Stimulated activated naive CD8-positive, alpha-beta T cell treated with anti-CD3 and anti-CD28 coated beads, Interleukin-15, Interleukin-2, amounts not matched to agents 100 U/mL and 50 U/mL, for 24 hours (primary cell): Measurements from ENCODE around the gene A3GALT2.
"Not testable (repeated sequence)": the region's sequence is repeated elsewhere in the genome, so short reads cannot be mapped to it uniquely, and the experiment has no call there.

Experiments
- ATAC-seq: fragments of 150-1000 bp; cut with Tn5 transposase; one replicate; pipeline ENCODE4 v1.10.0; 2021
- DNase-seq: peaks from one replicate; pipeline ENCODE4 v3.0.0; 2021

The A3GALT2 gene

DNA sequence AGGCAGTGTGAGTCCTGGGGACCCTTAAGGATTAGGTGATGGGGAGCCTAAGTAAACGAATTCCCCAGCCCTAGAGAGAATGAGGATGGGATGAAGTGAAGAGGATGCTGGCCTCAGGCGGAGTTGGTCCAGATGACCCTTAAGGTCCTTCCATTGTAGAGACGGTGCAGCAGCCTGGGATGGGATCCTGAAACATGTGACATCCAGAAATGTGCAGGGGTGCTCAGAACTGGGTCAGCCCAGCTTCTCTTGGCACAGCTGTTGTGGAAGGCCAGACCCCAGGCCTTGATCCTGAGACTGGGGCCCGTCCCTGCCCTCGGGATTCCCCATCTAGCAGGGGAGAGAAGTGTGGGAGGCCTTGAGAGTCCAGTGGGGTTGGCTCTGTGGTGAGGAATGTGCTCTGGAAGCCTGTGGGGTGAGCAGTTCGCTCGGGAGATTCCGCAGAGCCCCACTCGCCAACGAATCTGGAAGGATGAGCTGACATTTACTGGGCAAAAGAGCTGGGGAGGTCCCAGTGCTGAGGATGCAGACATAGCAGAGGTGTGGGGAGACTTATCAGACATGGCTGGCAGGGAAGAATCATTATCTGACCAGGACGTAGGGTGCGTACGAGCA, 28.1 kb downstream of the A3GALT2 start:
- DNase-seq (no peak), ATAC-seq (no peak)

DNA sequence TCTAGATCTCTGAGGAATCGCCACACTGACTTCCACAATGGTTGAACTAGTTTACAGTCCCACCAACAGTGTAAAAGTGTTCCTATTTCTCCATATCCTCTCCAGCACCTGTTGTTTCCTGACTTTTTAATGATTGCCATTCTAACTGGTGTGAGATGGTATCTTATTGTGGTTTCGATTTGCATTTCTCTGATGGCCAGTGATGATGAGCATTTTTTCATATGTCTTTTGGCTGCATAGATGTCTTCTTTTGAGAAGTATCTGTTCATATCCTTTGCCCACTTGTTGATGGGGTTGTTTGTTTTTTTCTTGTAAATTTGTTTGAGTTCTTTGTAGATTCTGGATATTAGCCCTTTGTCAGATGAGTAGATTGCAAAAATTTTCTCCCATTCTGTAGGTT, 30.3 kb downstream of the A3GALT2 start:
- ATAC-seq, DNase-seq: not testable (repeated sequence)

DNA sequence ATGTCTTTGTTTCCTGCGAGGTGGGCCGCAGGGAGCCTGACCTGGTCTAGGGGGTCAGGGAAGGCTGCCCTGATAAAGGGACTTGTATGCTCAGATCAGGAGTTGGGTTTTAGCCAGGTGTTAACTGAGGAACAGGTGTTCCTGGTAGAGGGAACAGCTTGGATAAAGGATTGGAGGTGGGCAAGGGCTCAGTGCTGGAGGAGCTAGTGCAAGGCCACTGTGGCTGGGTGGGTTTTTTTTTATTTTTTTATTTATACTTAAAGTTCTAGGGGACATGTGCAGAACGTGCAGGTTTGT, 31.1 kb downstream of the A3GALT2 start:
- ATAC-seq (no peak), DNase-seq (no peak)

DNA sequence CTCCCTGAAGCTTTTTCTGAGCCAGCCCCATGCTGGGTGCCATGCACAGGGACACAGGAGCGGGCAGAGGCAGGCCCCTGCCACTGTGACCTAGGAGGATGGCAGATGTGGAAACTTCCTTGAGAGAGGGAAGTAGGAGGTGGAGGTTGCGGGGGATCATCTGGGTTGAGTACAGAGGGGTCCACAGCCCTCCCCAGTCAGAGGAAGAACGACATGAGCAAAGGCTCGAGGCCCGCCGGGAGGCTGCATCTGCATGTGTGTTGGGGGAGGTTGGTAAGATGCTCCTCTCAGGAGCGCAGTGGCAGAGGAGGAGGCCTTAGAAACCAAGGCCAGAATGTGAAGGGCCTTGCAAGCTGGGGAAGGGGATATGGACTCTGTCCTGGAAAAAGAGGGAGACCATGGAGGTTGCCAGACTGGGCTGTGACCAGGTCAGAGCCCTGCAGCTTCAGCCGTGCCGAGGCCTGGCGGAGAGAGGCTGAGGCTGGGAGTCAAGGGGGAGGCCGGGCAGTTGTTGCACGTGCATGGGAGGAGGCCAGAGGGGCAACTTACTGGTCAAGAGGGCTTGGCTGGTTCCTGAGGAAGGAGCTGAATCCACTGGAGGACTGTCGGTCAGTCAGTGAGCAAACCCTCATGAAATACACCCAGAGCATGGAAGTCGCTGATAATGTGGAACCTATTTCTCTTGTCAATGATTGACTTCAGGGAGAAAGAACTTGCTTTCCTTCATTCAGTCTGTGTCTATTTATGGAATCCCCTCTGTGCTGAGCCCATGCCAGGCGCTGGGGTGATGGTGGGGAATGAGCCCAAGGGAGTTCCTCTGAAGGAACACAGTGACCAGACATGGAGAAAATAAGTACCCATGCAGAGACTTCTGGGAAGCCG, 31.7 kb downstream of the A3GALT2 start:
- ATAC-seq: no peak

DNA sequence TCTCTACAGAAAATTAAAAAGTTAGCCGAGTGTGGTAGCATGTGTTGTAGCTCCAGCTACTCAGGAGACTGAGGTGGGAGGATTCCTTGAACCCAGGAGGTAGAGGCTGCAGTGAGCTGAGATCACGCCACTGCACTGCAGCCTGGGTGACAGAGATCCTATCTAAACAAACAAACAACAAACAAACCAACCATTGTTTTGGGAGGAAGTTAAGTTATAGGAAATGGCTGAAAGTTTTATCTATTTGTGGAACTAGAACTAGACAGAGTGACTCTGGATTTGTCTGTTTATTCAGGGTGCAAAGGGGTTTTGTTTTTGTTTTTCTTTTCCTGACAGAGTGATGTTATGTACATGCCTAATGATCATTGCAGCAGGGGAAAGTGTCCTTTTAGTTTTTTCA, 33.6 kb downstream of the A3GALT2 start:
- ATAC-seq (no peak), DNase-seq (no peak)

More for the DNA sequence above, 31.7 kb downstream of the A3GALT2 start:
- no peak for DNase-seq

DNA sequence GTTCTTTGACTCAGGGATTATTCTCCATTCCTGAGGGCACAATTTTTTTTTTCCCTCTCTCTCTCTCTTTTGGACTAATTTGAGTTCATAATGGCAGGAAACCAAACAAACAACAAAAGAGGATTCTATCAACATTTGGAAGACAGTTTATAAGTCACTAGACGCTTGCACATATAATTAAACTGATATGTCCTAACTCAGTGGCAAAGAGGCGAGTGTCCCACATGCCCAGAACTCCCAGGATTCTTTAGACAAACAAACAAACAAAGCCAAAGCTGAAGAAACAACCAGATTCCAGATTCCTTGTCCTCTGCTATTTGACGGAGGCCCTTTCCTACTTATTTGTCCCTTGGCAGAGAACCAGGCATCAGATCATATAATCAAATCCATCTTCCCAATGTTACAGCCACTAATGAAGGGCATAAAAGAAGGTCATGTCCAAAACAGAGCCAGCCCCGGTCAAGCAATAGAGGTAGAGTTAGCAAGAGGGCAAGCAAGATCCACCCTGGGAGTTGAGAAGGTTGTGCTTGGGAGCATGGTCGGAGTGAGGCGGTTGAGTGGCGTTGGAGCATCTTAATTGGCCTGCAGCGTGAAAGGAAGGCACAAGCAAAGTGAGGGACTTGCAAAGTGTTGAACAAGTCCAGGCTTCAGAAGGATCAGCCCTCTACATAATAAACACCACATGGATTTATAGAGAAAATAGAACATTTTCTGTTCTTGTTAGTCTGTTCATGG, 34.3 kb downstream of the A3GALT2 start:
- DNase-seq: no peak
- no peak for ATAC-seq

DNA sequence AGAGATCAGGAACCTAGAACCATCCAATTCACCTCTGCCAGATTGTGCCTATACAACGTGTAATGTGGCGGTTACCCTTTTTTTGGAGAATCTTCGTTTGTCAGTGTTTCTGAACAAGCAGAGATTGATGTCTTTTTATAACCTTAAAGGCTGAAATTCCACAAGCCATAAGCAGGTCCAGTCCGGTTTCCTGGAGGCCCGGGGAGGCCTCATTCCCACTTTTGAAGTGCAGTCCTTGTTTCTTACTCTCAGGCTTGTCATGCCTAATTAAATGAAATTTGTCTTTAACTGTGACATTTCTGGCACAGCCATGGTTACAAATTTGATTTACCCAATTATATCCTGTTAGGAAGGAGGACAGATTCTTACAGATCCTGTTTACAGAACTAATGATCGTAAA, 36.8 kb downstream of the A3GALT2 start:
- DNase-seq (no peak), ATAC-seq (no peak)

DNA sequence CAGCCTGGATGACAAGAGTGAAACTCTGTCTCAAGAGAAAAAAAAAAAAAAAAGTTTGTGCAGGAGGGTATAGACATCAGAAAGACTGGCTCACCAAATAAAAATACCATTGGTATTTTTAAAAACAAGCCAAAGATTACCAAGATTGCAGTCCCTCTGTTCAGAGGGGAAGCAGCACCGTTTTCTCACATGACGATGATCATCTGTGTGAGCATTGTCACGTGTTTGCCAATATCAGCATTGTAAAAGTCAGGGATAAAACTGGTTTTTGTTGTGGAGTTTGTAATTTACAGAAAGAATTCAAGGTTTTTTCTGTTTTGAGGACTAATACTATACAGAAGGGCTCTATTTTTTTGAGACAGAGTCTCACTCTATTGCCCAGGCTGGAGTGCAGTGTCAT, 38.1 kb downstream of the A3GALT2 start:
- no peak for ATAC-seq
- DNase-seq: no peak

DNA sequence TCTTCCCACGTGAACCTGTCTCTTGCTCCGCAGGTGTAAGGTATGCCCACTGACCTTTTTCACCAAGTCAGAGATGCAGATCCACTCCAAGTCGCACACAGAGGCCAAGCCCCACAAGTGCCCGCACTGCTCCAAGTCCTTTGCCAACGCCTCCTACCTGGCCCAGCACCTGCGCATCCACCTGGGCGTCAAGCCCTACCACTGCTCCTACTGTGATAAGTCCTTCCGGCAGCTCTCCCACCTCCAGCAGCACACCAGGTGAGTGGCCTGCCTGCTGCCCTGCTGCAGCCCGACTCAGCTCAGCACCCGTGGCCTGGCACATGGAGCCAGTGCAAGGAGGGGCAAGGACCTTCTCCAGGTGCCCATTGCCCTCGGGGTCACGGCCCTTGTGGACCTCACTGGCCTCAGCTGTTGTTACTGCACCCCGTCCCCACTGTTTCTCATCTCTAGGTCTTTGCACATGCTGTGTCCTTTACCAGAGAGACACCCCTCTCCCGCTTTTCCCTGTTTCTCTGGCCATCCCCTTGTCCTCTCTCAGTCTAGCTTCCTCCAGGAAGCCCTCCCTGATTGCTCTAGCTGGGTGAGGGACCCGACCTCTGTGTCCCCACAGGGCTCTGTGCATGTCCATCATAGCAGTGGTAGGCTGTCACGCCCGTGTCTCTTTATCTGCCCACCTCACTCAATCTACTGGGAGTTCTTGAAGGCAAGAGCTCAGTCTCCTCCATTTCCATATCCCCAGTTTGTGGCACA, 39.2 kb downstream of the A3GALT2 start:
- DNase-seq (no peak), ATAC-seq (peak; percentile 9)

DNA sequence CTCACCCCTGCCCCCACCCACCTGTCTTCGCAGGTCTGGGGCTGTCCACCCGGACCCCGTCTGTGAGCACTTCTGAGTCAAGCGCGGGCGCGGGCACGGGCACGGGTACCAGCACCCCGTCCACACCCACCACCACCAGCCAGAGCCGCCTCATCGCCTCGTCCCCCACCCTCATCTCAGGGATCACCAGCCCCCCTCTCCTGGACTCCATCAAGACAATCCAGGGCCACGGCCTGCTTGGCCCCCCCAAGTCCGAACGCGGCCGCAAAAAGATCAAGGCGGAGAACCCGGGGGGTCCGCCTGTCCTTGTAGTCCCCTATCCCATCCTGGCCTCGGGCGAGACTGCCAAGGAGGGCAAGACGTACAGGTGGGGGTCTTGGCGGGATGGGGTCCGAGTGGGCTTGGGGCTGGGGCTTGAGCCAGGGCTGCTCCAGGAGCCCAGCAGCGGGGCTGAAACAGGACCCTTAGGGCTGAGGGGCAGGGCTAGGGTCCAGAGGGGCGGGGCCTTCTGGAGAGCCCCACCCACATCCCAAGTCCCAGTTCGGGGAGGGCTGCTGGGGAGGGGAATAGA, 40.7 kb downstream of the A3GALT2 start:
- ATAC-seq: no peak
- DNase-seq: no peak

DNA sequence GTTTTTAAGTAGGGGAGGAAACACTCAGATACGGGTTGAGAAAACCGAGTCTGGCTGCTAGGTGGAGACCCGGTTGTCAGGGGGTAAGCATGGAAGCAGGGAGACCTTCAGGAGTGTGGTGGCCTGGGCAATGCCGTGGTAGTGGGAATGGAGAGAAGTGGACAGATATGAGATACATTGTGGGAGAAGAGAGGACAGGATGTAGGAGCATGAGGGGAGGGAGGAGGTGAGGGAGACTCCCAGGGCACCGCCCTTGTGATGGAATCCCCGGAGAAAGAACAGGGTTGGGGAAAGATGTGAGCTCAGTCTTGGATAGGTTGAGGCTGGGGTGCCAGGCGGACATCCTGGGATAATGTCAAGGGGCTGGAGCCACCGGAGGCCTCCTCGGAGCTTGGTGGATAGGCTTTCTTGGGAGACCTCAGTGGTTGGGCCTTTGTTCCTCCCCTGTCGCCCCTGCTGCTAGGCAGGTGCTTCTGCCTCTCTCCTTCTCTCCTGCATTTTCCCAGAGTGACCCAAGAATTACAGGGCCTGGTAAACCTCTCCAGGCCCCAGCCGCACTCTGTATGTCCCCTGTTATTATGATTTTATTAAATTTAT, 43.3 kb downstream of the A3GALT2 start:
- no peak for ATAC-seq
- no peak for DNase-seq

DNA sequence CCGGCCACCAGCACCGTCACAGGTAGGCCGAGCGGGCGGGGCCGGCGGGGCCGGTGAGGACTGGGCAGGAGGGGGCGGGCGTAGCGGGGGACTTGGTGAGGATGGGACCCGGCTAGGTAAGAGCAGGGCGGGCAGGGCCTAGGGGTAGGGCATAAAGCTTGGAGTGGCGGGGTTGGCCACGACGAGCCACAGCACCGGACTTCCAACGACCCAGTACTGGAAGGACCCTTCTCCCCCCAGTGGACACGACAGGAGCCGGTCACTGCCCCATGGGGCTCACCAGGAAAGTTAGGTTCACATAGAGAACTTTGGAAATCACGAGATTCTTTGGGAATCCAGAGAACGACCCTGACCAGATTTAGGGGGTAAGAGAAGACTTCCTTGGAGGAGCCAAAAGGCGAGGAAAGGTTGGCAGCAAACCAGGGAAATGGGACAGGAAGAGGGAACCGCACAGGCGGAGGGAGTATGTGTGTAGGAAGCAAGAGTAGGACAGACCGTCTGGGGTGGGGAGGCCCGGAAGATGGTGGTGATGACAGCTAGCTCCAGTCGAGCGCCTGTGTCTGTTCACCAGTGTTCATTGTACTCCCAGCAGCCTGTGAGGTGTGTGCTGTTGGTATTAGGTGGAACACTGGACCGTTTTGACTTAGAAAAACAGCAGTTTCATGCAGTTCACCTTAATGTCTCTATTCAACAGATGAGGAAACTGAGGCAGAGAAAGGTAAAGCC, 44.2 kb downstream of the A3GALT2 start:
- ATAC-seq: no peak
- no peak for DNase-seq

DNA sequence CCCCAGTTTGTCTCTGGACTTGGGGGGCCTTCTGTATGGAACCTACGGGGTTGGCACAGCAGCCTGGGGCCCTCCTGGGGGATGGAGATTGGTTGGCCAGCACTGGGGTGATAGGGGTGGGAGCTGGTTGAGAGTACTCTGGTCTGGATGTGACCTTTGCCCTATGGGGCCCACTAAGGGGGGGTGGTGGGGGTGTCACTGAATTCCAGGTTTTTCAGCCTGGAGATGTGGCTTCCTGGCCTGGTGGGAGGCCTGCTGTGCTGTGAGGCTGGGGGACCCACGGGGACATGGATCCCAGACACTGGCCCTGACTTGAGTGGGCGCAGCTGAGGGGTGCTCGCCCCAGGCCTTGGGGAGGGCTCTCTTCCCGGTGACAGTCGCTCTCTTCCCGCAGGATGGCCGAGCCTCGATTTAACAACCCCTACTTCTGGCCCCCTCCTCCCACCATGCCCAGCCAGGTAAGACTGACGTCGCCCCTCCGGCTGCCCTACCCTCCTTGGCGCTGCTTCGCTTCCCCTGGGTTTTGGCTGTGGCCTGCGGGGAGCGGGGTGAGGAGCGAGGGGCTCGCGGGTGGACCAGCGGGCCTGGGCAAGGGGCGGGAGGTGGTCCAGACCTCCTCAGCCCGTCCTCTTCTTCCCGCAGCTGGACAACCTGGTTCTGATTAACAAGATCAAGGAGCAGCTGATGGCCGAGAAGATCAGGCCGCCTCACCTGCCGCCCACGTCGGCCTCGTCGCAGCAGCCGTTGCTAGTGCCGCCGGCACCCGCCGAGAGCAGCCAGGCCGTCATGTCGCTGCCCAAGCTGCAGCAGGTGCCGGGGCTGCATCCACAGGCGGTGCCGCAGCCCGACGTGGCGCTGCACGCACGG, 45.0 kb downstream of the A3GALT2 start:
- no peak for DNase-seq
- ATAC-seq: no peak

DNA sequence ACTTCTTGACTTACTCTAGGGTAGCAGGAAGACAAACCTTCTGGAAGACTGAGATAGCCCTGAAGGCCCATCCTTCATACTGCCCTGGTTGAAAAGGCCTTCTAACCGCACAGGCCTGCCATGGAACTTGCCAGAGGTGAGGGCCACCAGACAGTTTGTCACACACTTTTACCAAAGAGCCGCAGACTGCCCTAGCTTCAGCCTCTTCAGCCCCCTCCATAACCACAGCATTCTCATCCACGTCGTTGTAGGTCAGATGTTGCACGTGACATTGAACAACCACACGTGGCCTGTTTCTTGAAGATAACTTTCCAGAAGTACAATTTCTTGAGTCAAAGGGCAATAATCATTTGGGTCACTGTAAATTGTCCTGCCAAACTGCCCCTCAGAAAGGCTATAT, 45.7 kb downstream of the A3GALT2 start:
- DNase-seq: no peak
- no peak for ATAC-seq

DNA sequence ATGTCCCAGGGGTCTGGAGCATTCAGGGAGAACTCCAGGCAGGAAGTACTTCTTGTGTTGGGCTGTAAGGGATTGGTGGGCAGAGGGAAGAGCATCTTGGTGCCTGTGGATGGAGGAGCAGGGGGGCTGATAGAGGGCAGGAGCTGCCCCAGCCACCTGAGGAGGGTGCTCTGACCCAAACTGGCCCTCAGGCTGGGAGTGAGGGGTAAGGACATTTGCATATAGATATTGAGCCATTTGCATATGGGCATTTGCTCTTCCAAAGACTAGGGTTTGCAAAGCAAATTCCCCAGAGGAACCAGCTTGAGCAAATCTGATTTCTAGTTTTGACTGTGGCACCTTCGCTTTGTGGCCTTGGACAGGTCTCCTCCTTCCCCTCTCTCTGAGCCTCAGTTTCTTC, 46.5 kb downstream of the A3GALT2 start:
- ATAC-seq: no peak
- no peak for DNase-seq

DNA sequence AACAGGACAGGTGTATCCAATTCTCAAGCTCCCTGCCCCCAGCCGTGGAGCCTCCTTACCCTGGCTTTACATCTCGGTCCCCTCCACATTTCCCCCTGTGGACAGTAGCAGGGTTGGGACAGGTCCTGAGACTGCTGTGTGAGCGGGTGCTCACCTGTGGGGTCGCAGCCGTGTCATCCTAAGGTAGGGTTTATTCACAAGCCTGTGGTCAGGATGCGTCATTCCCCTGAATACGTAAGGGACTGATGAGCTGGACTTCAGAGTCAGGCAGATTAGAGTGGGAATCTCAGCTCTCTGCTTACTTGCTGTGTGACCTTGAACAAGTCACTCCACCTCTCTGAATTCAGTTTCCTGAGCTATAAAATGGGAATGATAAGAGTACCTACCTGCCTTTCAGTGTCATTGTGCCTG, 46.9 kb downstream of the A3GALT2 start:
- ATAC-seq: no peak
- no peak for DNase-seq

DNA sequence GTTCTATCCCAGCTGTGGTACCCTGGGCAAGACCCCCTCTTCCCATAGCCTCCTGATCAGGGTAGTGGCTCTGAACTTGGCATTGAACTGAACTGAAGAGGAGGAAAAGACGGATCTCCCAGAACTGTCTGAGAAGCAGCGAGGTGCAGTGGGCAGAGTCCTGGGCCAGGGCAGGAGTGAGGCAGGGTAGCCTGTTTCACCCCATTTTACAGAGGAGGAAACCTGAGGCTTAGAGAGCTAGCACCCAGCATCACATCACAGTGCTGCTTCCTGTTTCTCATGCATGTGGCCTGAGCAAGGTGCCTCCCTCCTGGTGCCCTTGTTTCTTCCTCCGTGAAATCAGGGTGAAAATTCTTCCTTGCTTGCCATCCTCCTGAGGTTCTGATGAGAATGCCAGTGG, 47.5 kb downstream of the A3GALT2 start:
- DNase-seq: no peak
- ATAC-seq: no peak

DNA sequence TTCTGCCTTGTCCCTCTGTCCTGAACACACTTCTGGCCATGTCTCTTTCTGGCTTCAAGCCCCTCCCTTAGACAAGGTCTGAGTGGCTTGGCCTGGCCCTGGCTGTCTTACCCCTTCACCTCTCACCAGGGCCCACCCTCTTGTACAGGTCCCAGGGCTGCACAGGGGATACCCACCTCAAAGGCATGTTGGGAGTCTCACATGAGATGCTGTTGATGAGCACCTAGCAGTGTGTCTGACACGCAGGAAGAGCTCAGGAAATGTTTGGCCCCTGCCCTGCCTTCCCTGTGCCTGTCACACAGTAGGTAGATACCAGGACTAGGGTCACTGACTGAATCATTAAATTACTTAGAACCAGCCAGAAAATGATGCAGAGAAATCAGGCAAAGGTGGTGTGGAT, 48.0 kb downstream of the A3GALT2 start:
- ATAC-seq: no peak
- DNase-seq: no peak

DNA sequence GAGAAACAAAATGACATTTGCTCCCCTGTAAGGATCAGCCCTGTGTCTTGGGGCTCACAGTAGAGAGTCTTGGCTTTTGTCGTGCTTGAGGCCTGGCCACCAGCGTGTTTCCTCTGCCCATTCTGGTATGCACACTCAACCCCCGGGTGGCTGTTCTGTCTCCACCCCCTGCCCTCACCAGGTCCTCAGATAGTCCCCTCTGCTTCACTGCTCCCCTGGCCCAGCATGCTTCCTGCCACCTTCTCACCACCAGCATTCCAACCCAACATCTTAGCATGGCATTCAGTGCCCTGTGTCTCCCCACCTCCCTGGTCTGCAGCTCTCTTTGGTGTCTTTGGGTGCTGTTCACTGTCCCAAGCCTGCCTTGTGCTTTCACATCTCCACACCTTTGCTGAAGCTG, 48.4 kb downstream of the A3GALT2 start:
- DNase-seq (no peak), ATAC-seq (no peak)
